GM19328 (cell line): ENCODE results near the gene HS6ST3.
A peak's percentile ranks its signal among the peaks of the same experiment; 100 is the strongest.

Source experiments
- ATAC-seq: cut with Tn5 transposase; IDR thresholded peaks from one replicate; pipeline ENCODE4 v1.9.1; 2021; ENCODE audit warnings: mild to moderate bottlenecking, moderate library complexity; ENCODE audit not compliant: unreplicated experiment

The HS6ST3 gene

GRCh38 chr13:96636001-96636709, 546.2 kb downstream of the HS6ST3 start:
- ATAC-seq: no peak

- no peak for ATAC-seq
Measured at GRCh38 chr13:96637039-96637438, 547.1 kb downstream of the HS6ST3 start.

DNA sequence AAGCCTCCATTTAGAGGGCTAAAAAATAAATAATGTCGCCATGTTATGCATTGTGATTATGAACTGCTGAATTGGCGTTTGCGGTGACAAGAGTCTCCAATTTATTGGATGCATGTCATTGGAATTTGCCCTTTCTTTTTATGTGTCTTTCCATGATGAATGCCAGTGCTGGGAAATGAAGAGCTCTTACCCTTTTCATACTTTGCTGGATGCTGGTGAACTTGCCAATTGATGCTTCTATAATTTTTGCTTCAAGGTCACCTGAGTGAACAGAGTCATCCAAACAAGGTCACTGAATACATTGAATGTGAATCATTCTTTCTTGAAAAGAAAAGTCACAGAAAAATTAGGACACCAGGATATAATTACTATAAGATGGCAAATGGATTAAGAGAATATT, 556.2 kb downstream of the HS6ST3 start:
- ATAC-seq: no peak

- ATAC-seq: no peak
Measured at GRCh38 chr13:96646515-96647211, 556.8 kb downstream of the HS6ST3 start.

- ATAC-seq: peak; percentile 62
Measured at GRCh38 chr13:96650301-96650886, 560.5 kb downstream of the HS6ST3 start.

GRCh38 chr13:96651598-96651997, 561.7 kb downstream of the HS6ST3 start:
- ATAC-seq: no peak

GRCh38 chr13:96652506-96652905, 562.6 kb downstream of the HS6ST3 start:
- ATAC-seq: no peak

GRCh38 chr13:96661612-96662011, 571.7 kb downstream of the HS6ST3 start:
- no peak for ATAC-seq

DNA sequence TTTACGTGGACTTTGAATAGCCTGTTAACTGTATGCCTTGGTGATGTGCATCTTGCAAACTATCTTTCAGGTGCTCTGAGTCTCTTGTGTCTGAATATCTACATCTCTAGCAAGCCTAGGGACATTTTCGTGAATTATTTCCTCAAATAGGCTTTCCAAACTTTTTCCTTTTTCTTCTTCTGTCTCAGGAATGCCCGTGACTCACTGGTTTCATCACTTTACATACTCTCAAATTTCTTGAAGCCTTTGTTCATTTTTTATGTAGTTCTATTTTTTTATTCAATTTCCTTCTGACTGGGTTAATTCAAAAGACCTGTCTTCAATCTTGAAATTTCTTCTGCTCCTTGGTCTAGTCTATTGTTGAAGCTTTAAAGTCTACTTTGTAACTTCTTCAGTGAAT, 572.1 kb downstream of the HS6ST3 start:
- no peak for ATAC-seq

DNA sequence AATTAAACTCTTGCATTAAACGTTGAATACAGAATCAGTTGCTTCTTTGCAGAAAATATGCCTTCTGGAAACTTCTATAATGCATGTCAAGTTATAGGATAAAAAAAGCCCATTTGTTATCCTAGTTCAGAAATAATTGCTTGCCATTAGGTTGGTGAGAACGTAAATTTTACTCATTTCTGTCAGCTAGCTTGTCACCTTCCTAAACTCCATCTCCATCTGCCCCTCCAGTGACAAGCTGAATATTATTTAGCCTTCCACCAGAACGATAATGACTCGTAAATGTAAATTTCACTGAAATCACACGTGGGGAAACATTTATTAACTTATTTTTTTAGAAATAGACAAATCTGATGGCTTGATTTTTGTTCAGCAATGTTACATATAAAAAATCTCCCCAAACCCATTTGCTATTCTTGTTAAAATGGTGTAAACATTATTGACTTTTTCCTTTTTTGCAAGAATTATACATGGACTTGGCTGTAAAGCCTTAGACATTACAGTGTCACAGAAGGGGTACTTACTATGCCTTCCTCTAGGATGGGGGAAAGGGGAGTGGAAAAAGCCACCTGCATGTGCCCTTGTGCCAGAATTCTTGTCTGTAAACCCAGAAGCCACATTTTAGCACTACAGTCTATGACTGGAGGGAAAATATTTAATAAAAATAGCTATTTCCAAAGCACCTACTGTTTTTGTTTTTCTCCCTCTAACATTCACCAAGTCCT, 577.5 kb downstream of the HS6ST3 start:
- ATAC-seq: no peak

DNA sequence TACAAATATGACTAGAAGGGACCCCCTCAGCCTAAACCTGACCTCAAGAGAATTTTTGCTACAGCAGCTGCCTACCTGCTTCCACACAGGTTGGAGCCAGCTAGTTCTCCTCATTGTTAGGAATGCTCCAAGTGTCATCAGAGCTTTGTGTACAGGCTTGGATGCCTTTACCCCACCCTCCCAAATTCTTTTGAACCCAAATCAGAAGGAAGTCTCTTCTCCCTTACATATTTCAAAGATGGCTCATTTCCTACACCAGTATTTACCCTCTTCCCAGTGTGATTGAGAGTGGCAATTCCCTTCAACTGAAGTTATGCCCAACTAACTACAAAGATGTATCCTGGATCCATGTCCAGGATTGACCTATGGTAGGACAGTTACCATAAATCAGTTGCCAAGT, 581.2 kb downstream of the HS6ST3 start:
- no peak for ATAC-seq

DNA sequence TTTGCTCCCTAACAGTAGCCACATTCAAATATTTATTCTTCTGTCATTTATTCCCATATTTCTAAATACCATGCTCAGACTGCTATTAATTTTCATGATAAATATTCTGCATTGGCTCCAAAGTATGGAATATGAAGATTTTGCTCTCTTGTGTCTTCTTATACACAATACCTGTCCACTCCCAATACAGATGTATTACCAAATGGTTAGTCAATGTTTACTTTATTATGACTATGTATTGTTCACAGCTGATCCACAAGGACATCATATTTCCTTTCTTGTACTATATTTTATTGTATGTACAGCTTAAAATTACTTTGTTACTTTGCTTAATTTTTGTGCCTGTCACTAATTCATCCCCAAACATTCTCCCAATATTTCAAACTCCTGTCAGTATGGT, 582.1 kb downstream of the HS6ST3 start:
- no peak for ATAC-seq

GRCh38 chr13:96673825-96674224, 583.9 kb downstream of the HS6ST3 start:
- no peak for ATAC-seq

GRCh38 chr13:96677029-96677428, 587.1 kb downstream of the HS6ST3 start:
- ATAC-seq: no peak

GRCh38 chr13:96678801-96679200, 588.9 kb downstream of the HS6ST3 start:
- no peak for ATAC-seq

DNA sequence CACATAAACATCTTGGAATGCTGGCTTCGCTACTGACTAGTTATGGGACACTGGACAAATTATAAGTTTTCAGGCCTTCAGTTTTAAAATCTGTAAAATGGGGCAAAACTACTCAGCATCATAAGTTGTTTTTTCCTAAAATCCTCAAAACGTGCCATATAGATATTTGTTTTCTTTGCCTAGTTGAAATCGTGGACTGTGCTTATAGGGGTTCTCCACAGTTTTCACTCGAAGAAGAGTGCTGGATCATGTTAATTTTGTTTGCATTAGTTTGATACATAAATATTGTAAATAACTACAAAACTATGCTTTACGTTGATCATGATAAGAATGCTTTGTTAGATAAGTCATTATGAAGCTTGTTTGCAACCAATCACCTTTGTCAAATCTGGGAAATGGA, 591.0 kb downstream of the HS6ST3 start:
- ATAC-seq: no peak

DNA sequence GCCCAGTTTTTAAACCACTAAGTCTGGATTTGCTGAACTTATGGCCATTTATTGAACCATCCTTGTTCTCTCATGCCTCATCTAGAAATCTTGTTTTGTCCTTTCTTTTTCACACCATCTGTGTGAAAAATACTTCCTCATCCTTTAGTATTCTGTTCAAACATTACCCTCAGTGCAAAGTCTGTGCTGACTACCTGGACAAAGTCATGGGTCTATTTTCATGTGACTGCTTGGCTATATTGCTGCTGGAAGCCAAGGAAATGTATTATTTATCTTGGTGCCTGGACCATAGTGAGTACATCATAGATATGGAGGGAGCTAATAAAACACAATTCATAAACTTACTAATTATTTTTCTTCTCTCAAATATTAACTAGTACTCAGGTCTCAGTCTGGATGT, 591.9 kb downstream of the HS6ST3 start:
- ATAC-seq: no peak

DNA sequence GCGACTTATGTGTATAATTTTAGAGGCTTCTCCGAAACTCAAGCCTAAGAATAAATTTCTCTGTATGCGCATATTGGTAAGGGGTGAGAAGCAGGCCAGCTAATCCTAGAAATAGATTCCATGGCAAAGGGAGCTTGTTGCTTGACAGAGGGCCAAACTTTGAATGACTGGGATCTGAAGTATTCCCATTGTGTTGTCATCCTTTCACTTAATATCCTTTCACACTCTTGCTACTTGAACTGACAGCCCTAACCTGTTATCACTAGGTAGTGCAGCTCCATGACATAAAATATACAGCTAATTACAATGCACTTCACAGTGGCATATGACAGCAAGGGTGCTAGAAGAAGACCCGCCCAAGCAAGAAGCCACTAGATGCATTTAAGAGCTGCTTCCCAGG, 594.6 kb downstream of the HS6ST3 start:
- ATAC-seq: no peak

DNA sequence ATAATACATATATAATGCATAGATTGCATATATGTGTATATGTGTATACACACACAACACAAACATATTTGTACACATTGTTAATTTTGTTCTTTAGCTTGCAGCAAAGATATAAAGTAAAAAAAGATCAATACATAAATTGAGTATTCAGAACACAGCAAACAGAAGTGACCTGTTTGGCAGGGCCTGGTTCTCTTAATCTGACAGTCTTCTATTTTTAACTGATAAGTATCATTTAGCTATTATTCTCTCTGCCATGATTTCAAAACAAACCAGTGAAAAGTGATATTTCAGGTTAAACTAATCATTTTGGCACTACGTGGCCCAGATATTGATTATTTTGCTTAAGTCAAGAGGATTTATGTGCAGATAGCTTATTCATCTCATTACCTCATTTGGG, 595.0 kb downstream of the HS6ST3 start:
- no peak for ATAC-seq

- ATAC-seq: no peak
Measured at GRCh38 chr13:96686286-96686685, 596.4 kb downstream of the HS6ST3 start.

GRCh38 chr13:96687191-96687590, 597.3 kb downstream of the HS6ST3 start:
- no peak for ATAC-seq

GRCh38 chr13:96690998-96691397, 601.1 kb downstream of the HS6ST3 start:
- ATAC-seq: no peak
